HepG2 (cell line): ENCODE data around the gene PXK. TPM values are rescaled to one million over a fixed set of nuclear protein-coding genes. Genes with fewer than 3 reads are reported as not detected.
A peak's percentile ranks its signal among the peaks of the same experiment; 100 is the strongest.

Experiments used
- AHR ChIP-seq: IDR thresholded peaks from 2 replicates; pipeline ENCODE4 v1.6.1; 2018; ENCODE audit warnings: missing genetic modification reagents, missing compliant biosample characterization
- CCDC6 ChIP-seq: sonication (generic); formaldehyde crosslinking; IDR thresholded peaks from 2 replicates; pipeline ENCODE4 v1.8.1; 2022; ENCODE audit warnings: mild to moderate bottlenecking, missing genetic modification reagents, moderate library complexity
- GABPB1 ChIP-seq: IDR thresholded peaks from 2 replicates; pipeline ENCODE4 v1.6.1; 2016; ENCODE audit warnings: mild to moderate bottlenecking, missing genetic modification reagents, moderate library complexity, missing compliant biosample characterization
- HNF4G ChIP-seq, 2 experiments: sonication (generic) in 1 of 2; formaldehyde crosslinking in 1 of 2; IDR thresholded peaks; 2 replicates each; pipeline versions ENCODE4 v1.4.0 to v1.6.1; 2011 to 2020; ENCODE audit warnings: borderline replicate concordance in 2 of 2, low read depth in 2 of 2, mild to moderate bottlenecking in 2 of 2, low read length in 1 of 2, missing genetic modification reagents in 1 of 2, moderate library complexity in 1 of 2
- HOXA7 ChIP-seq: sonication (generic); formaldehyde crosslinking; IDR thresholded peaks from 2 replicates; pipeline ENCODE4 v1.8.1; 2022; ENCODE audit warnings: mild to moderate bottlenecking, missing genetic modification reagents, moderate library complexity
- IRF2 ChIP-seq: IDR thresholded peaks from 2 replicates; pipeline ENCODE4 v1.6.1; 2018; ENCODE audit warnings: missing genetic modification reagents, missing compliant biosample characterization
- JUNB ChIP-seq: sonication (generic); formaldehyde crosslinking; IDR thresholded peaks from 2 replicates; pipeline ENCODE4 v1.8.0; 2022; ENCODE audit warnings: missing genetic modification reagents, mild to moderate bottlenecking, borderline replicate concordance
- MXD4 ChIP-seq: IDR thresholded peaks from 2 replicates; pipeline ENCODE4 v1.6.1; 2016; ENCODE audit warnings: mild to moderate bottlenecking, missing biosample characterization, missing genetic modification reagents
- MXI1 ChIP-seq: IDR thresholded peaks from 3 replicates; pipeline ENCODE4 v1.6.1; 2012; ENCODE audit warnings: low read depth, low read length, inconsistent platforms, borderline replicate concordance
- MYC ChIP-seq: sonication (generic); formaldehyde crosslinking; IDR thresholded peaks from 2 replicates; pipeline ENCODE4 v1.9.0; 2021; ENCODE audit warnings: missing genetic modification reagents, borderline replicate concordance
- NCOA2 ChIP-seq: sonication (generic); formaldehyde crosslinking; IDR thresholded peaks from 2 replicates; pipeline ENCODE4 v1.8.0; 2022; ENCODE audit warnings: inconsistent platforms
- NFE2L1 ChIP-seq: sonication (generic); formaldehyde crosslinking; IDR thresholded peaks from 2 replicates; pipeline ENCODE4 v1.4.0; 2020; ENCODE audit warnings: missing genetic modification reagents, mild to moderate bottlenecking, borderline replicate concordance
- POLR2AphosphoS5 ChIP-seq: IDR thresholded peaks from 2 replicates; pipeline ENCODE4 v1.6.1; 2012; ENCODE audit warnings: low read depth, low read length
- RBAK ChIP-seq: sonication (generic); formaldehyde crosslinking; IDR thresholded peaks from 2 replicates; pipeline ENCODE4 v1.5.1; 2020; ENCODE audit warnings: mild to moderate bottlenecking, missing genetic modification reagents
- SP4 ChIP-seq: sonication (generic); formaldehyde crosslinking; IDR thresholded peaks from 2 replicates; pipeline ENCODE4 v1.8.1; 2023; ENCODE audit warnings: mild to moderate bottlenecking, missing genetic modification reagents
- SSRP1 ChIP-seq: IDR thresholded peaks from 2 replicates; pipeline ENCODE4 v1.6.1; 2016; ENCODE audit warnings: control low read depth
- XBP1 ChIP-seq: sonication (generic); formaldehyde crosslinking; IDR thresholded peaks from 2 replicates; pipeline ENCODE4 v1.5.0; 2020; ENCODE audit warnings: missing genetic modification reagents
- ZNF138 ChIP-seq: sonication (generic); formaldehyde crosslinking; IDR thresholded peaks from 2 replicates; pipeline ENCODE4 v1.5.0; 2020; ENCODE audit warnings: mild to moderate bottlenecking, low read depth, missing genetic modification reagents
- ZNF431 ChIP-seq: sonication (generic); formaldehyde crosslinking; IDR thresholded peaks from 2 replicates; pipeline ENCODE4 v1.9.0; 2022; ENCODE audit warnings: missing genetic modification reagents, low read depth, mild to moderate bottlenecking, borderline replicate concordance
- ZNF432 ChIP-seq: sonication (generic); formaldehyde crosslinking; IDR thresholded peaks from 2 replicates; pipeline ENCODE4 v1.5.0; 2020; ENCODE audit warnings: missing genetic modification reagents, mild to moderate bottlenecking, borderline replicate concordance
- ZNF468 ChIP-seq: sonication (generic); formaldehyde crosslinking; IDR thresholded peaks from 2 replicates; pipeline ENCODE4 v1.8.0; 2022; ENCODE audit warnings: mild to moderate bottlenecking, moderate library complexity, missing genetic modification reagents
- ZNF772 ChIP-seq: sonication (generic); formaldehyde crosslinking; IDR thresholded peaks from 2 replicates; pipeline ENCODE4 v1.5.0; 2020; ENCODE audit warnings: mild to moderate bottlenecking, missing genetic modification reagents
- ZNF878 ChIP-seq: sonication (generic); formaldehyde crosslinking; IDR thresholded peaks from 2 replicates; pipeline ENCODE4 v1.8.1; 2023; ENCODE audit warnings: mild to moderate bottlenecking, missing genetic modification reagents, moderate library complexity
- ZSCAN21 ChIP-seq: sonication (generic); formaldehyde crosslinking; IDR thresholded peaks from 2 replicates; pipeline ENCODE4 v1.8.0; 2022; ENCODE audit warnings: mild to moderate bottlenecking, missing genetic modification reagents, moderate library complexity, borderline replicate concordance
- polyA plus RNA-seq, 8 experiments: library from polyadenylated mRNA; depleted of rRNA in 3 of 8; stranded (reverse) in 7 of 8; unstranded in 1 of 8; fragments of >200 nt; fragmentation: Illumina TruSeq in 4 of 8; extraction: Trizol in 4 of 8; gene quantifications; 2 replicates each; pipeline versions ENCODE4 v1.2.1 to v1.2.3, GENCODE V29; 2011 to 2016; ENCODE audit warnings: low read depth in 4 of 8, missing spikeins in 1 of 8, mixed read lengths in 1 of 8; ENCODE audit not compliant: insufficient read depth in 1 of 8
- total RNA-seq, 5 experiments: library from RNA; depleted of rRNA; stranded (reverse); fragments of >200 nt; fragmentation: Illumina TruSeq; extraction: Trizol; gene quantifications; 2 replicates each; pipeline ENCODE4 v1.2.3, GENCODE V29; 2016; ENCODE audit warnings: low read depth in 1 of 5
- TF ChIP-seq, protein P1 (sequence below): sonication (generic); formaldehyde crosslinking; IDR thresholded peaks from 2 replicates; pipeline ENCODE4 v1.8.1; 2023; ENCODE audit warnings: missing genetic modification reagents, inconsistent platforms, borderline replicate concordance
- TF ChIP-seq, protein P2 (sequence below): sonication (generic); formaldehyde crosslinking; conservative IDR thresholded peaks from 2 replicates; pipeline ENCODE4 v1.4.0; 2020; ENCODE audit warnings: mild to moderate bottlenecking, missing genetic modification reagents, moderate library complexity
- TF ChIP-seq, protein P3 (sequence below): sonication (generic); formaldehyde crosslinking; IDR thresholded peaks from 2 replicates; pipeline ENCODE4 v1.8.0; 2022; ENCODE audit warnings: missing genetic modification reagents, mild to moderate bottlenecking, inconsistent platforms, borderline replicate concordance

PXK gene
- total and polyA plus RNA-seq, 2 of the 13 experiments (the other 11 are each of a cell fraction or from before 2014, with no cell fraction given) = 6.4 to 18.6 TPM

DNA sequence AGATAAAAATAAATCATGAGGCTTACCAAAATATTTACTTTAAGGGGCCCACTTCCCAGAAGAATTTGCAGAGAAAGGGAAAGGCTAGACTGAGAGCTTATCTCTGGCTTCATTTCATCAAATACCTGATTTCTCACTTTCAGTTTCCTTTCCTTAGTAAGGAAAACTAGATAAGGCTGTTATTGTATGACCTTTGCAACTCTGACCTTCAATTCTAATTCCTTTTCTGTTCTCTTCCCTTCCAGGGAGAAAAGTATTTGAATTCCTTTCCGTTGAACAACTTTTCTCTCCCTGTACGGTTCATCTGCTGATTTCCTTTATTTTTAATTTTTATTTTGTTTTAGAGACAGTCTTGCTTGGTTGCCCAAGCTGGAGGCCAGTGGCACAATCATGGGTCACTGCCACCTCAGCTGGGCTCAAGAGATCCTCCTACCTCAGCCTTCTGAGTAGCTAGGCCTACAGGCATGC, 7.1 kb upstream of the PXK start (continued):
- no peak for TF ChIP-seq CCDC6 (CRISPR knock-in tag)
- TF ChIP-seq HNF4G (IDR thresholded peaks at IDR 0.05; ENCODE audit: borderline replicate concordance, low read depth, low read length) = no peak
- TF ChIP-seq HNF4G (CRISPR knock-in tag; IDR thresholded peaks at IDR 0.05; ENCODE audit: borderline replicate concordance, low read depth) = no peak
- TF ChIP-seq, protein P1, sequence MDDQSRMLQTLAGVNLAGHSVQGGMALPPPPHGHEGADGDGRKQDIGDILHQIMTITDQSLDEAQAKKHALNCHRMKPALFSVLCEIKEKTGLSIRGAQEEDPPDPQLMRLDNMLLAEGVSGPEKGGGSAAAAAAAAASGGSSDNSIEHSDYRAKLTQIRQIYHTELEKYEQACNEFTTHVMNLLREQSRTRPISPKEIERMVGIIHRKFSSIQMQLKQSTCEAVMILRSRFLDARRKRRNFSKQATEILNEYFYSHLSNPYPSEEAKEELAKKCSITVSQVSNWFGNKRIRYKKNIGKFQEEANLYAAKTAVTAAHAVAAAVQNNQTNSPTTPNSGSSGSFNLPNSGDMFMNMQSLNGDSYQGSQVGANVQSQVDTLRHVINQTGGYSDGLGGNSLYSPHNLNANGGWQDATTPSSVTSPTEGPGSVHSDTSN (CRISPR knock-in tag) = no peak
- TF ChIP-seq ZSCAN21 (CRISPR knock-in tag) = no peak
- no peak for TF ChIP-seq MYC (CRISPR knock-in tag)
- no peak for TF ChIP-seq MXD4 (CRISPR knock-in tag)
- TF ChIP-seq AHR (CRISPR knock-in tag) = no peak
- TF ChIP-seq POLR2AphosphoS5 = no peak
- TF ChIP-seq RBAK (CRISPR knock-in tag) = no peak
- TF ChIP-seq ZNF468 (CRISPR knock-in tag) = no peak
- TF ChIP-seq NFE2L1 (CRISPR knock-in tag) = no peak
- TF ChIP-seq JUNB = no peak
- TF ChIP-seq SP4 (CRISPR knock-in tag) = no peak
- TF ChIP-seq GABPB1 (CRISPR knock-in tag) = no peak
- TF ChIP-seq, protein P2, sequence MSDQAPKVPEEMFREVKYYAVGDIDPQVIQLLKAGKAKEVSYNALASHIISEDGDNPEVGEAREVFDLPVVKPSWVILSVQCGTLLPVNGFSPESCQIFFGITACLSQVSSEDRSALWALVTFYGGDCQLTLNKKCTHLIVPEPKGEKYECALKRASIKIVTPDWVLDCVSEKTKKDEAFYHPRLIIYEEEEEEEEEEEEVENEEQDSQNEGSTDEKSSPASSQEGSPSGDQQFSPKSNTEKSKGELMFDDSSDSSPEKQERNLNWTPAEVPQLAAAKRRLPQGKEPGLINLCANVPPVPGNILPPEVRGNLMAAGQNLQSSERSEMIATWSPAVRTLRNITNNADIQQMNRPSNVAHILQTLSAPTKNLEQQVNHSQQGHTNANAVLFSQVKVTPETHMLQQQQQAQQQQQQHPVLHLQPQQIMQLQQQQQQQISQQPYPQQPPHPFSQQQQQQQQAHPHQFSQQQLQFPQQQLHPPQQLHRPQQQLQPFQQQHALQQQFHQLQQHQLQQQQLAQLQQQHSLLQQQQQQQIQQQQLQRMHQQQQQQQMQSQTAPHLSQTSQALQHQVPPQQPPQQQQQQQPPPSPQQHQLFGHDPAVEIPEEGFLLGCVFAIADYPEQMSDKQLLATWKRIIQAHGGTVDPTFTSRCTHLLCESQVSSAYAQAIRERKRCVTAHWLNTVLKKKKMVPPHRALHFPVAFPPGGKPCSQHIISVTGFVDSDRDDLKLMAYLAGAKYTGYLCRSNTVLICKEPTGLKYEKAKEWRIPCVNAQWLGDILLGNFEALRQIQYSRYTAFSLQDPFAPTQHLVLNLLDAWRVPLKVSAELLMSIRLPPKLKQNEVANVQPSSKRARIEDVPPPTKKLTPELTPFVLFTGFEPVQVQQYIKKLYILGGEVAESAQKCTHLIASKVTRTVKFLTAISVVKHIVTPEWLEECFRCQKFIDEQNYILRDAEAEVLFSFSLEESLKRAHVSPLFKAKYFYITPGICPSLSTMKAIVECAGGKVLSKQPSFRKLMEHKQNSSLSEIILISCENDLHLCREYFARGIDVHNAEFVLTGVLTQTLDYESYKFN (CRISPR knock-in tag) = peak; percentile 54
- peak; percentile 39; the same call in 1 of the 2 replicates for TF ChIP-seq NCOA2 (CRISPR knock-in tag)
- TF ChIP-seq IRF2 (CRISPR knock-in tag) = peak; percentile 76; the same call in 1 of the 2 replicates
- no peak for TF ChIP-seq ZNF878 (CRISPR knock-in tag)
- TF ChIP-seq ZNF138 (CRISPR knock-in tag) = no peak
- TF ChIP-seq ZNF431 (CRISPR knock-in tag) = no peak
- TF ChIP-seq HOXA7 = no peak
- no peak for TF ChIP-seq ZNF772 (CRISPR knock-in tag)
- TF ChIP-seq, protein P3, sequence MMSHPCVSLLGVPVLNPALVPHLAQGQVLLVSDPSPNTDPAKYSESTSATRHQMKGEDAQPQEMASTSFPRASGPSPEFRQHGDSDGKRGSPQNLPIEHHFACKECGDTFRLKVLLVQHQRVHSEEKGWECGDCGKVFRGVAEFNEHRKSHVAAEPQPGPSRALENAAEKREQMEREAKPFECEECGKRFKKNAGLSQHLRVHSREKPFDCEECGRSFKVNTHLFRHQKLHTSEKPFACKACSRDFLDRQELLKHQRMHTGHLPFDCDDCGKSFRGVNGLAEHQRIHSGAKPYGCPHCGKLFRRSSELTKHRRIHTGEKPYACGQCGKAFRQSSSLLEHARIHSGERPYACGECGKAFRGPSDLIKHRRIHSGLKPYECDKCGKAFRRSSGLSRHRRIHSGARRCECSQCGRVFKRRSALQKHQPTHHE = no peak
- no peak for TF ChIP-seq ZNF432 (CRISPR knock-in tag)
- no peak for TF ChIP-seq SSRP1 (CRISPR knock-in tag)
- no peak for TF ChIP-seq XBP1
- no peak for TF ChIP-seq MXI1
